ENCODE results near the gene METTL8. TPM values are rescaled to one million over a fixed set of nuclear protein-coding genes. Genes with fewer than 3 reads are reported as not detected.

The METTL8 gene
- total RNA-seq, 1 experiment from 2014 or later: 34.4 TPM

GRCh38 chr2:171407676-171408044, 26.1 kb downstream of the METTL8 start:
- Histone ChIP-seq H3K36me3 (ENCODE audit: control insufficient read depth in 1 of 2, insufficient read depth in 2 of 2, low read length in 2 of 2) (peaks cover 0 to 2% of the 10 kb centered on the region in 2 experiments; a peak in 1 of 4 replicates), H3K9me2 (ENCODE audit: insufficient read depth) (no peaks in the 10 kb centered on the region), H3K4me2 (ENCODE audit: low read length) (no peak overlapping the region), H3K27me3 (ENCODE audit: insufficient read depth, low read length) (no peaks in the 10 kb centered on the region), H3K79me2 (ENCODE audit: insufficient read depth, low read length) (peaks cover 84% of the 10 kb centered on the region), H4K20me1 (ENCODE audit: insufficient read depth) (no peaks in the 10 kb centered on the region), H3K9ac (ENCODE audit: low read length) (no peak overlapping the region), H3K4me3 (replicated peaks in 1 of 2; ENCODE audit: low read depth in 1 of 2, low read length in 2 of 2) (no peak overlapping the region), H3K9me3 (ENCODE audit: control insufficient read depth in 1 of 2, insufficient read depth in 1 of 2, low read depth in 1 of 2, low read length in 2 of 2) (no peaks in the 10 kb centered on the region), H3K27ac (ENCODE audit: low read depth, low read length) (no peak overlapping the region), H3K4me1 (ENCODE audit: control insufficient read depth in 1 of 2, insufficient read depth in 2 of 2, low read length in 2 of 2) (peaks cover 0 to 17% of the 10 kb centered on the region in 2 experiments; a peak in 2 of 4 replicates), H2AFZ (ENCODE audit: low read depth, low read length, poor library complexity, severe bottlenecking) (no peak overlapping the region)
- ChIA-PET POLR2A (interaction anchor here (0.7 kb wide), 1 partner anchor 40 kb away, joined by 3 read pairs; no protein-coding TSS in a partner anchor), RAD21 (ENCODE audit: low non-redundant PET in 1 of 2, low total read pairs in 2 of 2, uncharacterized antibody in 2 of 2, unreplicated experiment in 2 of 2) (no interaction called here), CTCF (interaction anchor here (1.1 kb wide), 1 partner anchor 9 kb away, joined by 5 read pairs; no protein-coding TSS in a partner anchor)
- ATAC-seq: no peak
- intact Hi-C loops (cut with micrococcal nuclease): no loop called here
- BruUV-seq (replicated peaks): no TSS peak
- no peak for DNase-seq (ENCODE audit: low read depth, low spot score)
- TF ChIP-seq FOSL1 (IDR thresholded peaks at IDR 0.05; ENCODE audit: low read depth): no peak
- no peak for TF ChIP-seq CTCF (IDR thresholded peaks at IDR 0.05 in 2 of 3, conservative IDR thresholded peaks at IDR 0.05 in 1 of 3; ENCODE audit: borderline replicate concordance in 1 of 3, insufficient read depth in 1 of 3, low read depth in 2 of 3, low read length in 2 of 3)
- TF ChIP-seq POLR2A (IDR thresholded peaks at IDR 0.05; ENCODE audit: borderline replicate concordance, extremely low read depth, insufficient read depth, insufficient read length): no peak
- no peak for TF ChIP-seq POLR2AphosphoS5 (IDR thresholded peaks at IDR 0.05; ENCODE audit: low read depth, low read length)
- TF ChIP-seq JUND (IDR thresholded peaks at IDR 0.05): no peak
- no peak for TF ChIP-seq RAD21 (IDR thresholded peaks at IDR 0.05; ENCODE audit: low read depth)
- no peak for TF ChIP-seq EZH2 (IDR thresholded peaks at IDR 0.05)
- TF ChIP-seq SP1 (IDR thresholded peaks at IDR 0.05; ENCODE audit: low read depth): no peak
- TF ChIP-seq, protein P1, sequence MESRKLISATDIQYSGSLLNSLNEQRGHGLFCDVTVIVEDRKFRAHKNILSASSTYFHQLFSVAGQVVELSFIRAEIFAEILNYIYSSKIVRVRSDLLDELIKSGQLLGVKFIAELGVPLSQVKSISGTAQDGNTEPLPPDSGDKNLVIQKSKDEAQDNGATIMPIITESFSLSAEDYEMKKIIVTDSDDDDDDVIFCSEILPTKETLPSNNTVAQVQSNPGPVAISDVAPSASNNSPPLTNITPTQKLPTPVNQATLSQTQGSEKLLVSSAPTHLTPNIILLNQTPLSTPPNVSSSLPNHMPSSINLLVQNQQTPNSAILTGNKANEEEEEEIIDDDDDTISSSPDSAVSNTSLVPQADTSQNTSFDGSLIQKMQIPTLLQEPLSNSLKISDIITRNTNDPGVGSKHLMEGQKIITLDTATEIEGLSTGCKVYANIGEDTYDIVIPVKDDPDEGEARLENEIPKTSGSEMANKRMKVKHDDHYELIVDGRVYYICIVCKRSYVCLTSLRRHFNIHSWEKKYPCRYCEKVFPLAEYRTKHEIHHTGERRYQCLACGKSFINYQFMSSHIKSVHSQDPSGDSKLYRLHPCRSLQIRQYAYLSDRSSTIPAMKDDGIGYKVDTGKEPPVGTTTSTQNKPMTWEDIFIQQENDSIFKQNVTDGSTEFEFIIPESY (IDR thresholded peaks at IDR 0.05; ENCODE audit: extremely low read depth, insufficient replicate concordance, low read length): no peak
- no peak for TF ChIP-seq CEBPB (IDR thresholded peaks at IDR 0.05; ENCODE audit: low read depth)
- no peak for TF ChIP-seq ATF3 (IDR thresholded peaks at IDR 0.05)
- no peak for TF ChIP-seq REST (IDR thresholded peaks at IDR 0.05; ENCODE audit: low read depth)
- TF ChIP-seq ZNF274 (IDR thresholded peaks at IDR 0.05; ENCODE audit: low read depth, low read length): no peak
- TF ChIP-seq SIN3A (IDR thresholded peaks at IDR 0.05; ENCODE audit: low read depth): no peak
- TF ChIP-seq TCF7L2 (IDR thresholded peaks at IDR 0.05; ENCODE audit: borderline replicate concordance, extremely low read depth, insufficient read depth, insufficient read length): no peak
- TF ChIP-seq CBX3 (IDR thresholded peaks at IDR 0.05; ENCODE audit: low read depth): no peak
- TF ChIP-seq ELF1 (IDR thresholded peaks at IDR 0.05; ENCODE audit: borderline replicate concordance, low read depth): no peak

Measured in HCT116 (cell line).